Measurements from ENCODE around the gene IRAK4.
"Not testable (repeated sequence)": the region's sequence is repeated elsewhere in the genome, so short reads cannot be mapped to it uniquely, and the experiment has no call there.

Gene IRAK4

DNA sequence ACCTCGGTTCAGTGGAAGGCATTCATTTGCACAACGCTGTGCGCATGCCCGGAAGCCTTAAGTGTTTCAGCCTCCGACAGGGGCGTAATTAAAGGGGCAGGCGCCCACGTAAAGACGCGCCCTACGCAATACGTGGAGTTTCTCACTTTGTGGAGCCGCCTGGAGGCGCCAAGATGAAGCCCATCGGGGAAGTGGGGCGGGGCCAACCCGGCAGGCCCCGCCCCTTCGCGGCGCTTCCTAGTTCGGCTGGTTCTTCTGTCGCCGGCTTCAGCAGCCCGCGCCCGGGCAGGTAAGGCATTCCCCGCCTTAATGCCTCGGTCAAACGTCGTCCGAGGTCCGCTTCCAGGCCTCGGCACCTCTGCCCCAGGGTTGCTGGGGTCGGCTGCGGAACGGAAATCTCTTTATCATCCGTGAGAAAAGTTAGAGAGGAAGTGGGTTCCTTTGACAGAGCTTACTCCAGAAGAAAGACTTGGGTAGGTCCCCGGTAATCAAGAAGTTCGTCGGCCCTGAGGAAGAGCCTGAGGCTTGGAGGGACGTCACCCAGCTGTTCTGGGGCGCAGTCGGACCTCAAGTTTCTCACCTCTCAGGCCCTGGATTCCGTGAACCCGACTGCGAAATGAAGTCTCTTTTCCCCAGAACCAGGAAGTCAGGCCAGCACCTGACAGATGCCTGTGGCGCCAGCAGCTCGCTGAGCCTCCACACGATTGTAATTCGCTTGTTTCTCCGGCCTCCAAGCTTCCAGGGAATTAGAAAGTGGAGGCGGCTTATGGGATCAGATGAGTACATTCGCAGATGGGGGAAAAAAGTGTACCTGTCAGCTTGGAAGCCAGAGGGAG is at the start of gene IRAK4, which contains the start of gene PUS7L:
Gene IRAK4 (plus strand): TSS at position 224 of the 836 bp plus-strand sequence. CDS start 9,161 bp downstream, outside the sequence.
Gene PUS7L (minus strand): TSS at position 63 of the 836 bp plus-strand sequence. CDS start 3,545 bp downstream, outside the sequence.
- peak; percentile 96 for DNase-seq

DNA sequence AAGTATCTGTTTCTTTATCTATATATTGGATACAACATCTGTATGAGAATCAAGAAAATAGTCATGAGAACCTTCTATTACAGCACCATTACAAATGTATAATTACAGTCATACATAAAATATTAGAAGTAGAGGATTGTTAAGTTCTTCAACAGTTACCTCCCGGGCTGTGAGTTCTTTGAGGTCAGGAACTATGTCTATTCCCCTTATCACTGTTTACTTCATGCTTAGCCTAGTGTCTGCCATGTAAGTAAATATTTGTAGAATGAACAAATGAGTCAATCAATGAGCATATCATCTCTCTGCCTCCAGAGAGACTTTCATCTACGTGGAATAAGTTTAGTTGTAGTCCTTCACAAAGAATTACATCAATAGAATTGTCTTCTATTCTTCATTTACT is 47.4 kb upstream of the IRAK4 start:
- no peak for DNase-seq

DNA sequence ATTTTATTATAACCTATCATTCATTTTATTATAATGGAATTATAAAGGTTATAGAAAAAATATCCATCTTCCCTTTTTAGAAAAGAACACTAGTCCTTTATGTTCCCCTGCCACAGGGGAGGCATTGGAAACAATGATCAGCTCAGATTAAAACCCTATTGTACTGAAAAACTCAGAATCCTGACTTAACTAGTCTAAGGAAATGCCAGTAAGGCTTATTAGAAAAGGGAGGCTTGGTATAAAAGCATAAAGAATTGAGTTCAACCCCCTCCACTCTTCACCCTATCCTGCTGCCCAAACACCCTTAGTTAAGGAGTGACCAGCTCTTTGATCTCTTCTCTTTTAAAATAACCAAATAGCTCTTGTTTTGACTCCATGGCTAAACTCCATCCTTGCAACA is 36.1 kb upstream of the IRAK4 start:
- DNase-seq = no peak

DNA sequence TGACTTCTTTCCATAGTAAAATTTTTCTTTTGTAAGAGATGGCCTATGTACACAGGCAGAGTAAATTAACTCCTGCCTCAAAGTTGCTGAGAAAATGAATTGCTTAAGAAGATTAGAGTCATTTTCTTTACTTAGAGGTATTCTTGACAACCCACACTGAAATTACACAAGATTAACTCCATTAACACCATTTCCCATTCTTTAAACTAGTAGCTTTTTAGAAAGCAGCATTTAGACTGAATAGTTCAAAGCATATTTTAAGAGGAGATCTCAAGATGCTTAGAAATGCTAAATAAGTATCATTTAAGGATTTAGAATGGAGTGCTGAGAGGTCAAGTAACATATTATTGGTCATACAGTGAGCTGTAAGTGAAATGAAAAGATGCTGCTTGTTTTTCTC is 35.6 kb upstream of the IRAK4 start:
- no peak for DNase-seq

DNA sequence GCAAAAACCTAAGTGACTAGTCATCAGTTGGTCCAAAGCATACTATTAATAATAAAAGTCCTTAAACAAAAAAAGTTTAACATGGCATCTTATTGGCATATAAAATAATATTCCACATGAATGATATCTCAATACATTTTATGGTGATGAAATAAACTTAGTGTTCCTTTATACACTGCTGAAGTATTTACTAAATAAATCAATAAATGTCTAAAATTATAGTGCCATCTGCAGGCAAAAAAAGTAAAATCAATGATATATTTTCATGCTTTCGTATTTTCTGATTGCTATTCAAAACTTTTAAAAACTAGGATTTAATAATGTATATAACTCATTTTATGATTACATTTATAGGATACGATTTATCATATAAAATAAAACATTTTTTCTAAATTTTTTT is 30.6 kb upstream of the IRAK4 start:
- no peak for DNase-seq

DNA sequence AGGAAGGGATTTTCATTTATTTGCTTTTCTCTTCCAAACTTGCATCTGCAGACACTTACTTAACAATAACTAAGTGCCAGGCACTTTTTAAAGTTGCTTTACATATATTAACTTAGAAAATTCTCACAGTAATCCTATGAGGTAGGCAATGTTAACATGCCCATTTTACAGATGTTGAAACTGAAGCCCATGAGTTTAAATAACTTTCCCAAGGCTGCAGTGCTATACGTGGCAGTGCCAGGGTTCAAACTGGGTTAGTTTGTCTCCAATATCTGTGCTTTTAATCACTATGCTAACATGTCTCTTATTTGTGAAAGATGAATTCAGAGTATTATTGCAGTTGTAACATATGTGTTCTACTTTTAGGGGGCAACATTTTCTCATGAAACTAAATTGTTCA is 30.1 kb upstream of the IRAK4 start:
- no peak for DNase-seq

DNA sequence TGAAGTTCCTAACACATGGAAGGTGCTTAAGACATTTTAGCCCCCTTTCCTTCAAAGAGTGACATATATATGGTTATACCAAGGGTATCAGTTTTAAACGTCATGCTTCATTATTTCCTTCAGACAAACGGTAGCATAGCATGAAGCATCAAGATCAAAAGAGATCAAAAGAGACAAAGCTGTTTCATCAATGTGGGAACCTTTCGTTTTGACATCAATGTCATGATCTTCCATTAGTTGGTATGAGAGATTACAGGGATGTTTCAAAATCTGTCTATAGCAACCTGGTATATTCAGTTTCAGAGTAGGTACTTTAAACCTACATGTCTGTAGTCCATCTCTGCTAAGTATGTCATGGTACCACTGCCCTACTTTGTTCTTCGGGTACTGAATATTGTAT is 28.5 kb upstream of the IRAK4 start:
- no peak for DNase-seq

DNA sequence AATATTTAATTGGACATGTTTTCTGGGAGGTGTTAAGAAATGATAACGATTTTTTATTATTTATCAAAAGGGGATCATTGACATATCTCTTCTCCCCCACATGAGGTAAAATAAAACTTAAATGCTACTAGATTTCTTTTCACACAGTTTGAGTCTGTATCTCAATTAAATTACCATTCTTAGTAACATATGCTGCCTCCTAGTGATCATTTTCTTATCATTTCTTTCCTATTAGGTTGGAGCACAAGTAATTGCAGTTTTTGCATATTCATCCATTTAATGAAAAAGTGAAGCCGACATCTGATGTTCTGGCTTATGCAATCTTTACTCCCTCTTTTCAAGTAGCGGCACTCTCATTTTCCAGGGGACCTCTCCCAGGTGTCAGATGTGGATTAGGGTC is 25.1 kb upstream of the IRAK4 start:
- DNase-seq = no peak

DNA sequence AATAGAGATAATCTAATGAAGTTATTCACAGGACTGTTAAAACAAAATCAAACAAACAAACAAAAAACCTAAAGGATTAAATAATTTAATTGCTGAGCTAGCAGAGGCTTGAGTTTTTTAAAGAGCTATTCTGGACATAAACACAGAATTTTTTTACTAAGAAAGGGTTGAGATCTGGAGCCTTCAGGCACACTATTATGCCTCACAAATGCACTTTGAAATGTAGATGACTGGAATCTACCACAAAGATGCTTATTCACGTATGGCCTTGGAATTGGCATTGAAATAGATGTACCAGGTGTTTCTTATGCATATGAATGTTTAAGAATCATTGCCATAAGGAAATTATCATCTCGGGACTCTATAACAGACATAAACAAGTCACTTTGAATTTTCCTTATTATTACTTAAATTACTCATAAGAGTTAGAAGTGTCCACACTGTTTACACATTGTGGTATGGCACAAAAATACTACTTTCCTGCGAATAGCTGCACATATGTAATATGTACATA is 21.8 kb upstream of the IRAK4 start:
- no peak for DNase-seq

DNA sequence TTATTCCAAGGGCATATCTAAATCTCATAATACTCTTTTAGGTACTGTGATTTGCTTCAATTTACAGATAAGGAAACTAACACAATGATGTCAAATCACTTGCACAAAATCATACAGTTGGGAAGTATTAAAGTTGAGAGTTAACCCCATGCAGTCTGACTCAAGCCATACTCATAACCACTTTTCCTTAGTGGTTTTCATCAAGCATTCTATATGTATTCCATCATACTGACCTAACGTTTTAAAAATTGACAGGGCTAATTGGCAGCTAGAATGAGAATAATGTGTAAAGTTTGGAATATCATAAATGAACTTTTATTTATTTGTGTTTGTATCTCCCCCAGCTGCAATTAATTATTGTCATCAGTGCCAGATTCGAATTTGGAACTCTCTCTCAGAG is 21.1 kb upstream of the IRAK4 start:
- no peak for DNase-seq

DNA sequence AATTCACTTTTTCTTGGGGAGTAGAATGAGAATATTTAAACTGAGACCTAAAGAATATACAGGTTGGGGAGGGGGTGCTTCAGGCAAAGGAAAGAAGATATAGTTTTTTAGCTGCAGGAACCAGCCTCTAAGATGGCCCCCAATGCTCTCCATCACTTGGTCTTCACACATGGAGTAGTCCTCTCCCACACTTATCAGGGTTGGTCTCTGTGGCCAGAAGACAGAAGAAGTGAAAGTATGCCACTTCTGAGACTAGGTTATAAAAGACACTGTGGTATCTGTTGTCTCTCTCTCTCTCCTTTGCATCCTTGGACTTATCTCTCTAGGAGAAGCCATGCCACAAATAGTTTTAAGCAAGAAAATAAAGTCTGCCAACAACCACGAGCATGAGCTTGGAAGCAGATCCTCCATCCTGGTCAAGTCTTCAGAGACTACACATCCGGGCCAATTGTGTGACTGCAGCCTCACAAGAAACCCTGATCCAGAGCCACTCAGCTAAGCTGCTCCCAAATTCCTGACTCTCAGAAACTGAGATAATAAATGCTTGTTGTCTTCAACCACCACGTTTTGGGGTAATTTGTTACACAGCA is 18.1 kb upstream of the IRAK4 start:
- no peak for DNase-seq

DNA sequence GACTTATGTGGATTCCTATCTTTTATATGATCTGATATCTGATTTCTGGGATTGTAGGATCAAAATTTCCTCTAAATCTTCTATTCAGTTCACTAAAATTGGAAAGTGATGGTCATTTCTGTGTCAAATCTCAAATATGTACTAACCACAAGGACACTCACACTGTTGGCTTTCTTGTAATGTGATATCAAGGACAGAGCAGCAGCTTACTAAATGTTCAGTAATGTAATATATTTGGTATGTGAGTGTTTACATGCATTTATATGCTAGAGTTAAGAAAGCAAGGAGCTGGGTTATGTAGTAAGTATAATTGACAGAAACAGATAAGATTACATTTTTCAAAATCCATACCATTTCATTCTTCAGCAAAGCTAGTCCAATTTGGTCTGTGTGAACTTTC is 16.6 kb upstream of the IRAK4 start:
- DNase-seq = no peak

DNA sequence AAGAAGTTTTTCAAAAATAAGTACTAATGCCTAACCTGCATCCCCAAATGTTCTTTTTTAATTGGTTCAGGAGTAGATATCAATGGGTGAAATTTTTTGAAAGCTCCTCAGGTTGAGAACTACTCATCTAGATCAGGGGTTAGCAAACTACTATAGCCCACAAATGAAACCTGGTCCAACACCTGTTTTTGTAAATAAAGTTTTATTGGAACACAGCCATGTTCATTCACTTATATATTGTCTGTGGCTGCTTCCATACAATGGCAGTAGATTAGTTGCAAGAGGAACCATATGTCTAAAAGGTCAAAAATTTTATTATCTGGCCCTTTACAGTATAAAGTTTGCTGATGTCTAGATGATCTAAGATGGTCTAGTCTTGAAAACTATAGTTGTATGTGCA is 13.9 kb upstream of the IRAK4 start:
- no peak for DNase-seq

DNA sequence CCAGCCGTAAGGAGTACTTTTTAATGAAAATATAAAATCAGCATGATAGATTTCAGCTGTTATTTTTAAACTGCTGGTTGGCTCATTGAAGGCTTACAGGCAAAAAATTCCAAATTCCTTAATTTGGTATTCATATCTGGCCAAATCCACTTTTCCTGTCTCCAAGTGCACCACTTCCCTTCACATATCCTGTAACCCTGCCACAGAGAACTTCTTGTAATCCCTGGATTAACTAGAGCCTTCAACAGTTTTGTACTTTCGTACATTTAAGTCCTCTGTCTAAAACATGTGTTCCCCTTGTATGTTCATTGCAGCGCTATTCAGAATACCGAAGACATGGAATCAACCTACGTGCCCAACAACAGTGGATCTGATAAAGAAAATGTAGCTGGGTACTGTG is 9.7 kb upstream of the IRAK4 start:
- DNase-seq = no peak

DNA sequence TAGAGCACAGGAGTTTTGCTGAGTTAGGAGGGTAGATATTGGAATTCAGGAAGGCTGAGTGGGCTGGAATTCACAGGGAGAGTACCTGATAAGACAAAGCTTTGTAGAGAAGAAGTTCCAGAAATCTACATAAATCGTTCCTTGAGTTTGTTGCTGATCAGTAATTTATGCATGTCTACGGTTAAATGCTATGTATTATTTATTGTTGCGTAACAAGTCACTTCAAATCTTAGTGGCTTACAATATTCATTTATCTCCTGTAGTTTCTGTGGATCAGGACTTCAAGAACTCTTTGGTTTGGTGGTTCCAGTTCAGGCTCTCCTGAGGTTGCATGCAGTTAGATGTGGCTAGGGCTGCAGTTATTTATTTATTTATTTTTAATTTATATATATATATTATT is 7.9 kb upstream of the IRAK4 start:
- DNase-seq = no peak

DNA sequence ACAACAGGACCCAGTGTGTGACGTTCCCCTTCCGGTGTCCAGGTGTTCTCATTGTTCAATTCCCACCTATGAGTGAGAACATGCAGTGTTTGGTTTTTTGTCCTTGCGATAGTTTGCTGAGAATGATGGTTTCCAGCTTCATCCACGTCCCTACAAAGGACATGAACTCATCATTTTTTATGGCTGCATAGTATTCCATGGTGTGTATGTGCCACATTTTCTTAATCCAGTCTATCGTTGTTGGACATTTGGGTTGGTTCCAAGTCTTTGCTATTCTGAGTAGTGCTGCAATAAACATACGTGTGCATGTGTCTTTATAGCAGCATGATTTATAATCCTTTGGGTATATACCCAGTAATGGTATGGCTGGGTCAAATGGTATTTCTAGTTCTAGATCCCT is 7.4 kb upstream of the IRAK4 start:
- DNase-seq = not testable (repeated sequence)

DNA sequence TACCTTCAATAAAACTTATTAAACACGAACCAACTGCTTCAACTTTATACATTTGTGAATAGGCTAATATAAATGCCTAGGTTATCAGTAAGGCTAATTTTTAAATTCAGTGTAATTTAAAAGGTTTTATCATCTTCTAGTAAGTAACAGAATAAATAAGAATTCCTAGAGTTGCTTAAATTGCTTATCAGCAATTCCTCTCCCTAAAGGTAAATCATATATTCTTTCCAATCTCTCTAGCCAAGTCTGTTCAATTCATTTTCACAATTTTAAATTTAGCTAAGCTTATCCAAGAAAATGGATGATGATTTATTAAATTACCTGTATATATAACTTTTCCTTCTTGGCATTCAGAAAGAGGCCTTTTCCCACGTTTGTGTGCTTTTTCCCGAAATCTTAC is 4.7 kb upstream of the IRAK4 start:
- no peak for DNase-seq

DNA sequence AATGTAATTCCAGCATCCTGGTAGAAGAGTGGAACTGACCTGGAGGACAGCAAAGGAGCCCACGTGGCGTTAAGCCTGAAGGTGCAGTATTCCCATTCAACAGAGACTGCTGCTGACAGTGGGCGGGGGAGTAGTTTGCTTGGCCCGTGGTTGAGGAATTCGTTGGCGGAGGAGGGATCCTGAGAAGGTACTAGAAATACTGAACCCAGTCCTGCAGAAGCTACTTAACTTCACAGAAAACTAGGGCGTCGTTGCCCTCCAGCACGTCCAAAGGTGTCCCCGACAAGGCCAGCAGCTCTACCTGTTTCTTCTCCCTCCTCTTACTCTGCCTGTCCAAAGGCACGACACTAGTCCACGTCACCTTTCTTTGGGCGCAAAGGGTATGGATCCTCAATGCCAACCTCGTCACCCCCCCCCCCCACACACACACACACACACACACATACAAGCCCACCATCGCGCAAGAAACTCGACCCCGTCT is 464 bp upstream of the IRAK4 start:
- peak; percentile 10 for DNase-seq

DNA sequence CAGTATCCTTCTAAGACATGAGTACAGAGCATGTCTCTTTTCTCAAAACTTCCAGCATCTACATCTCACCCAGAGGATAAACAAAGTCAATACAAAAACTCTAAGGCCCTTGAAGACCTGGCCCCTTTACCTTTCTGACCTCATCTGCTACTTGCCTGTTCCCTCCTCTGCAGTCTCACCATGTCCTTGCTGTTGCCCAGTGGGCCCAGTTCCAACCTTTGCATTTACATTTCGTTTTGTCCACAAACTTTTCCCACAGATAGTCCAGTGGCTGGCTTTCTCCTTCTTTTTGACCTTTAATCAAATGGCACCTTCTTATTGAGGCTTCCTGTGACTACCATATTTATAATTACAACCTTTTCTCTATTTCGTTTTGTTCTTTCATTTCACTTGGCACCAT is 1.6 kb downstream of the IRAK4 start:
- DNase-seq = no peak

DNA sequence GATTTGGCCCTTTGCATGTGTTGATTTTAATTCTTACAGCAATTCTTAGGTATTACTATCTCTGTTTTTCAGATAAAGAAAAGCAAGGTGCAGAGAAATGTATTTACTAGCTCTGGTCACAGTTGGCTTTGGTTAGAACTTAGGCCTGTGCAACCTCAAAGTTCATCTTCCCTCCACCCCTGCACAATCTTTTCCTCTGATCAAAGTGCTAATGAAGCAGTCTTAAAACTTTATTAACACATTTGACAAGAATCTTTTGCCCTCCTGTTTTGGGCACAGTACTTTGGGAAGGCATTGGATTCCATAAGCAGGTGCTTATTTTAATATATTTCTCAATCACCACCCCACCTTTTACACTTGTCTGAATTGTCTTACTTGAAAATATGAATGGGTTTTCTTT is 2.7 kb downstream of the IRAK4 start:
- DNase-seq = no peak

DNA sequence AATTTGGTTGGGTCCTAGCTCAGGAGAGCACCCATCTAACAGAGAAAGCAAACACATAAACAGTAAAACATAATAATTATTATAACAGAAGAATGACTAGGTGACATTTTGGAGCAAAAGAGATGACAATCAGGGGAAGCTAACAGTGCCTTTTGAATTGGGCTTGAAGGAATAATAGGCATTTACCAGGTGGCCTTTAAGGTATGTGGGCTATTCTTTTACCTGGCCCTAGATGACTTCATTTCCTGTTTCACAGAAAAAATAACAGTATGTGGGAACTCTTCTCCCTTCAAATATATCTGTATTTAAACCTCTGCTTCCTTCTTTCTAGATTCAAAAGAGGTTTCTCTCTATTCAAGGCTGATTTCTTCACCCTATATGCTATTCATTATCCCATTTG is 3.8 kb downstream of the IRAK4 start:
- no peak for DNase-seq

DNA sequence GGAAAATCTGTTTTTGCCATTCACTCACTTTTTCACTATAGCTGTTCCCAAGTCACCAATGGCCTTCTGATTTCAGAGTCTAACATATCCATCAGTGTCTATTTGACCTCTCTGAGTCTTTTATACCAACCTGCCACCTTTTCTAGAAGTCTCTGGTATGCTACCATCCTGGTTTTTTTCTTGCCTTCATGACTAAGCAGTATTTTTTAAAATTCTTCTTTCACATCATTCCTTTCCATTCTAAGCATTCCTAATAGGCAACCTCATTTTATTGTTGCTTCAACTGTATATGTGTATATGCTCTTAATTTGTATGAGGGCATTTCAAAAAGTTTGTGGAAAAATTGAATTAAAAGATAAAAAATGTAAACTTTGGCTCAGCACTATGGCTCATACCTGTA is 5.0 kb downstream of the IRAK4 start:
- DNase-seq = no peak

DNA sequence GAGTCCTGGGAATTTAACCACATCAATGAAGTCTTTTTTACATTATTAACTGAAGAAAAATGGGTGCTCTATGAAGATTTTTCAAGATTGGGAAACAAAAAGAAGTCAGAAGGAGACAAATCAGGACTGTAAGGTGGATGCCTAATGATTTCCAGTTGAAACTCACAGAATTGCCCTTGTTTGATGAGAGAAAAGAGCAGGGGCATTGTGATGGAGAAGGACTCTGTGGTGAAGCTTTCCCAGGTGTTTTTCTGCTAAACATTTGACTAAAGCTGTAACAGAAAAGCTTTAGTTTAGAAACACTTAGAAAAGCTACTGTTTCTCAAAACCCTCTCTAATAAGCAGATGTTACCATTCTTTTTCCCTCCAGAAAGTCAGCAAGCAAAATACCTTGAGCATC is 5.8 kb downstream of the IRAK4 start:
- no peak for DNase-seq

DNA sequence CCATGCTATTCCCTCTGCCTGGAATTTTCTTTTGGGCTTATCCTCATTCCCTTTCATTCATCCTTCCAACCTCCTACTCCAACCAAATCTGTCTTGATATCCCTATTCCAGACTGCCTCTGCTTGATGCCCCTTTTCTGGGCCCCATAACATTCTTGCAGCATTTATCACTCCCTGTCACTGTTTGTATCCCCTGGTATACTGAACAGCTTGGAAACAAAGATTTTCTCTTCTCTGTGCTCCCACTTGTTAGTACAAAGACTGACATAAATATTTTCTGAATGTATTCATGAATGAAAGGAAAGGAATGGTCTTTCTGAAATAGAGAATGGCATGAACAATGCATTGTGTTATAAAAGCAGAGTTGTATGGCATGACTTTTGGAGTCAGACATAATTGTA is 7.5 kb downstream of the IRAK4 start:
- no peak for DNase-seq

Data from COR-L47 (cell line).